GM19193 (cell line): ENCODE results near the gene GPR173.

ENCODE experiments used
- POLR2A ChIP-seq: IDR thresholded peaks from 4 replicates; pipeline ENCODE4 v1.6.1; 2011; ENCODE audit not compliant: insufficient read depth, insufficient read length; ENCODE audit errors: extremely low read depth

Gene GPR173

DNA sequence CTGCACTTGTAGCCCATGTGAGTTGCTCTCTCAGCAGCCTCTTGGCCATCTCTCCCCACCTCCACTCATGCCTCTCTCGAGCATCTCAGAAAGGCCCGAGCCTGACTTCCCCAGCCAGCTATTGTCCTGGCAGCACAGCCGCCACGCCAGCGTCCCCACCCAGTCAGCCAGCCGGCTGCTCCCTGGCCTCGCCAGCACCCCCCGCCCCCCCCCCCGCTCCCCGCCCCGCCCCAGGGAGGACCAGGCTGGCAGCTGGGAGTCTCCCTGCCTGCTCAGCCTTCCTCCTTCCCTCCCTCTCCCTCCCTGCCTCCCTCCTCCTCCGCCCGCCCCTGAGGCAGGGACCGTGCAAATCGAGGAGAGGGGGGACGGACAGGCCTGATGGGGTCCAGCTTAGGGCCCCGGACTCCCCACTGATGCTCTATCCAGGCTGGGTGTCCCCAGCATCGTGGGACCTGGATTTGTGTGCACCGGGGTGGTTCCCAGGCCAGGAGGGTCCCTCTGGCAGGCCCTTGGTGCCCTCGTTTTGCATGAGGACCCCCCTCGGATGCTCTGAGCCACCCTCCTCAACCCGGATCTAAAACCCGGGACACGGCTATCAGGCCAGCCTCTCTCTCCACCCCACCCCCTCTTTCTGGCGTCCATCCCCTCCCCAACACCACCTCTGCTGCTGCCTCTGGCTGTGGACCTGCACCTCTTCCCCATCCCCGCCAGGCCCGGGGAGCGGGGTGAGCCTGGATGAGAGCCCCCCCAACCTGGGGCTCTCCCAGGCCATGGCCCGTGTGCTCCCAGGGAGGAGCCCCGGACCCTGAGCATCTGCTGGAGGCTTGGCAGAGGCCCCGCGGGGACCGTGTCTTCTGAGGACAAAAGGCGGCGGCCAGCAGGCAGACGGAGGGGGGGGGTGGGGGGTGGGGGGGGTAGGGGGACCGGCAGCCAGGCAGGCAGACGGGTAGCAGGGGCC, at the start of gene GPR173:
TSS of gene GPR173 (plus strand) at position 621 of the 958 bp plus-strand sequence. CDS start 27,833 bp downstream, outside the sequence.
- TF ChIP-seq POLR2A = no peak

- no peak for TF ChIP-seq POLR2A
These were observed 48.0 kb upstream of the GPR173 start for GRCh38 chrX:53000447-53001135.

DNA sequence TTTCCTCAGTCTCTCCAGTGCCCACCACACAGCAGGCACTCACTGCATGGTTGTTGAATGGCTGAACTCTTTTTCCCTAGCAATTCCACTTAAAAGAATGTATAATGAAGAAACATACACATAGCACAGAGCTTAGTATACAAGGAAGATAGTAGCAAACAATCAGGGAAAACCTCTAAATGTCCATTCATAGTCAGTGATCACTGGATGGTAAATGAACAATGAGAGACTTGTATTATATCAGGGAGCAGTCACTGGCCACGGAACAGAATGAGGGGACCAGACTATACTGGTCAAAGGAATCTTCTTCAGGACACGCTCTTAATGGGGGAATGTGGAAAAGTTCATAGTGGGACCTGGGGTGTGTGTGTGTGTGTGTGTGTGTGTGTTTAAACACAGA, 46.6 kb upstream of the GPR173 start:
- TF ChIP-seq POLR2A = no peak

GRCh38 chrX:53003111-53003510, 45.5 kb upstream of the GPR173 start:
- no peak for TF ChIP-seq POLR2A

GRCh38 chrX:53004038-53004437, 44.6 kb upstream of the GPR173 start:
- TF ChIP-seq POLR2A = no peak

- TF ChIP-seq POLR2A = no peak
These were observed 43.8 kb upstream of the GPR173 start for GRCh38 chrX:53004811-53005210.

DNA sequence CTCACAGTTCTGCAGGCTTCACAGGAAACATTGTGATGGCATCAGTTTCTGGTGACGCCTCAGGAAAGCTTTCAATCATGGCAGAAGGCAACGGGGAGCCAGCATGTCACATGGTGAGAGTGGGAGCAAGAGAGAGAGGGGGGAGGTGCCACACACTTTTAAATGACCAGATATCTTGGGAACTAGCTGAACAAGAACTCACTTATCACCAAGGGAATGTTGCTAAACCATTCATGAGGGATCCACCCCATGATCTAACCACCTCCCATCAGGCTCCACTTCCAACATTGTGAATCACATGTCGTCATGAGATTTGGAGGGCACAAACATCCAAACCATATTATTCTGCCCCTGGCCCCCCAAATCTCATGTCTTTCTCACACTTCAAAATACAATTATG, 43.3 kb upstream of the GPR173 start:
- no peak for TF ChIP-seq POLR2A

DNA sequence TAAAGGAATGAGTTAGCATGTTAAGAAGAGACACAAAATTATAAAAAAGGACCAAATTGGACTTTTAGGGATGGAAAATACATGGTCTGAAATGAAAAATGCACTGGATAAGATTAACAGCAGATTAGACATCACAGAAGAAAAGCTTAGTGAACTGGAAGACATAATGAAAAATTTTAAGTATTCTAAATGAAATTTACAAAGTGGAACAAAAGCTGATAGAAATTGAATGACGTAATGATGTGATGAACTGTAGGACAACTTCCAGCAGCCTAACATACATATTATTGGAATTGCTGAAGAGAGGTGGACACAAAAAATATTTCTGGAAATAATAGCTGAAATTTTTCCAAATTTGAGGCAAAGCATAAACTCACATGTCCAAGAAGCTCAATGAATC, 39.6 kb upstream of the GPR173 start:
- TF ChIP-seq POLR2A = no peak

GRCh38 chrX:53013291-53013690, 35.3 kb upstream of the GPR173 start:
- TF ChIP-seq POLR2A = no peak

- no peak for TF ChIP-seq POLR2A
These were observed 30.0 kb upstream of the GPR173 start for GRCh38 chrX:53018627-53019026.

DNA sequence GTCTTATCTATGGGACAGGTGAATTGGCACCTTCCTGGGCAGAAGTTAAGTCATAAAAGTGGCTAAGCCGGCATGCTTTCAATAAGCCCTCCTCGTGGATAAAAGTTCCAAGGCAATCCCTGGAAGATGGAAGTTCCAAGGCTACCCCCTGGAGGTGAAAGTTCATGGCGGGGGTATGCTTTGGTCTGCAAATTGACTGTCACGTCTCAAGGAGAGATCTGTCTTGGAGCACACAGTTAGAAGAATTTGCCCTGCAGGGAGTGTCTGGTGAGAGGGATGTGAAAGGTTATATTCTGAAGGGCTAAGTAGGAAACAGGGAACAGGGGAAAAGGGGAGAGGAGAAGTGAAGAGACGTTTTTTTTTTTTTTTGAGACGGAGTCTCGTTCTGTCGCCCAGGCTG, 26.2 kb upstream of the GPR173 start:
- TF ChIP-seq POLR2A = no peak

DNA sequence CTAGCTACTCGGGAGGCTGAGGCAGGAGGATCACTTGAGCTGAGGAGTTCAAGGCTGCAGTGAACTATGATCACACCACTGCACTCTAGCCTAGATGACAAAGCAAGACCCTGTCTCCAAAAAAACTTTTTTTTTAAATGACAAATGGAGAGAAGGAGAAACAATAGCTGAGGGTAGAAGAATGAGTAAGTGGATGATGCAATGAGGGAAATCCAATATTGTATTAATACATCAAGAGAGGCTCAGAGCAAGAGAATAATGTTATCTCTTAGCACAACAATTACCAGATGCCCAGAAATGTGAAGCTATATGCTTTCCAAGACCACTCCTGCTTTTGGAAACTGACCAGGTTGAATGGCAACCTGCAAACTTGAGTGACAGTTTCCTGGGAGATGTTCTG, 19.9 kb upstream of the GPR173 start:
- TF ChIP-seq POLR2A = no peak

- TF ChIP-seq POLR2A = no peak
These were observed 17.2 kb upstream of the GPR173 start for GRCh38 chrX:53031380-53031779.

GRCh38 chrX:53036149-53036548, 12.4 kb upstream of the GPR173 start:
- TF ChIP-seq POLR2A = no peak

DNA sequence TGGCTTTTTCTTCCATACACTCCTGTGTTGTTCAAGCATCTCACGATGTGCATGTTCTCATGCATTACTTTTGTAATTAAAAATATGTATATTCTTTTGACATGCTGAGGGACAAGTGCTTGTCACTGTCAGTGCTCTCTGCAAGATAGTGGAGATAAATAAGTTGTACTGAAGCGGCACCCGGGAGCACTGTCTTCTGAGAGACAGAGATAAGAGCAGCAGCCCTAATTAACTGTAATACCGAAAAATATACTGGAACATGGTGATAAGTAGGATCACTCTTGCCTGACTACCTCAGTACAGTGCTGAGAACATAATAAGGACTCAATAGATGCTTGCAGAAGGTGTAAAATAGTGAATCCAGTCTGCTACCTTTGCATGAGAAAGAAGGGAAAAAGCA, 9.4 kb upstream of the GPR173 start:
- no peak for TF ChIP-seq POLR2A

GRCh38 chrX:53044995-53045394, 3.6 kb upstream of the GPR173 start:
- TF ChIP-seq POLR2A = no peak
